Endometrial microvascular endothelial cells (primary cell): ENCODE measurements around the gene DTD1. TPM values are rescaled to one million over a fixed set of nuclear protein-coding genes. Genes with fewer than 3 reads are reported as not detected.

Experiments
- in situ Hi-C: cut with HindIII; loops from 2 replicates; pipeline ENCODE4 v1.10.0; 2017; ENCODE audit warnings: low sequenced_read_pairs, low pct_unique_long_range_greater_than_20kb; ENCODE audit errors: inconsistent ontology term
- total RNA-seq: library from RNA; depleted of rRNA; stranded (reverse); fragments of >200 nt; gene quantifications from one replicate; pipeline ENCODE4 v1.2.3, GENCODE V29; 2015; ENCODE audit errors: inconsistent ontology term

The DTD1 gene
- total RNA-seq, 1 donor from 2014 or later: 69.3 TPM

DNA sequence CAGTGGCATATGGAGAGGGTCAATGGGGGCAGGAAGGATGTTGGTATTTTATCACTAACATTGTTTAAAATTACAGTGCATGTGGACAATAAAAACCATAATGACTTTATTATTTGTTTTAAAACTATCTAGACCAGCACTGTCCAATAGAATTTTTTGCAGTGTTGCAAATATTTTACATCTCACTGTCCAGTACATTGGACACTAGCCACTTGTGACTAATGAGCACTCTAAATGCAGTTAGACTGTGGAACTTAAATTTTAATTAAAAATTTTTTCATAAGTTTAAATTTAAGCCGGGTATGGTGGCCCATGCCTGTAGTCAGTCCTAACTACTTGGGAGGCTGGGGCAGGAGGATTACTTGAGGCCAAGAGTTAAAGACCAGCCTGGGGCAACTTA lies 101.7 kb downstream of the DTD1 start:
- in situ Hi-C loops: no loop called here

DNA sequence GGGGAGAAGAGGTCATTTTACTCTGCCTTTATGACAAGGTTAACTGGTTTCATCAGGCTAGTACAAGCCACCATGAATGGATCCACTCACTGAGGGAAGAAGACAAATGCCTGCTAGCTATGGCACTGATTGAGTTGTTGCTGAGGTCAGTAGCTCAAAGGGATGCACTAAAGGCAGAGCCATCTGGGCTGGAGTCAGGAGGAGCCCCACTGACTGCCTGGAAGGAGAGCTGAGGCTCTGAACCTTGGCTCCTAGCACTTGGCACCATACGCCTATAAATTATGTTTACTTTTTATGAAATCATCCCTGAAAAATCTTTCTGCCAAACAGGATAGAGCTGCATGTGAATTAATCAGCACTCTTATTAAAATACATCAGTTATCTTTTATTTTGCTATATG lies 104.6 kb downstream of the DTD1 start:
- in situ Hi-C loops: no loop called here

DNA sequence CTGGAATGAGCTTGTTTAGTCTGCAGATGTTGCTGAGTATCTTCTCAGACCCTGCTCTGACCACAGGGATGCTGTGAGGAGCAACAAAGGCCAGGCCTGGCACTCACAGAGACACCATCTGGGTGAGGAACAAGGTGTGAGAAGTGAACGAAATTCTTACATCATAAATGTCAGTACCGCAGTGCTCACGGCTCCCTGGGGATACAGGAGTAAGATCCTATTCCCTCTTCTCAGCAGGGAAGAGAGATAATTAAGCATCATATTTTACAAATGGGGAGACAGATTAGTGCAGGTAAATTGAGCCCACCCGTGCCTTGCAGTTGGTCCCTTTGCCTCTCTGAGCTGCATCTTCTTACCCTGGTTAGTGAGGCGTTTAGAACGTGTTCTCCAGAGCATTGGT lies 106.2 kb downstream of the DTD1 start:
- in situ Hi-C loops: no loop called here

DNA sequence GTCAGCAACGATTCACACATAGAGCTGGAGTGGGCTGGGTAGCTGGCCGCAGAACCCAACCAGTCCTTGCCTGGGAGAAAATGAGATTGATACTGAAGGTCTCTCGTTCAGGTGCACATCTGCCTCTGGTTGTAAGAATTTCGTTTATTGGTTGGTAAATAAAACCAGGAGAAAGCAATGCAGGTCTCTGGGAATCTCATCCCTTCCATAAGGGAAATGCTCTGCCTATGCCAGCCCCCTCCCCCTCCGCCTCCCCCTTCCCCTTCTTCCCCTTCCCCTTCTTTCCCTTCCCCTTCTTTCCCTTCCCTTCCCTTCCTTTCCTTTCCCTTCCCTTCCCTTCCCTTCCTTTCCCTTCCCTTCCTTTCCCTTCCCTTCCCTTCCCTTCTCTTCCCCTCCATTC lies 107.3 kb downstream of the DTD1 start:
- in situ Hi-C loops: no loop called here

DNA sequence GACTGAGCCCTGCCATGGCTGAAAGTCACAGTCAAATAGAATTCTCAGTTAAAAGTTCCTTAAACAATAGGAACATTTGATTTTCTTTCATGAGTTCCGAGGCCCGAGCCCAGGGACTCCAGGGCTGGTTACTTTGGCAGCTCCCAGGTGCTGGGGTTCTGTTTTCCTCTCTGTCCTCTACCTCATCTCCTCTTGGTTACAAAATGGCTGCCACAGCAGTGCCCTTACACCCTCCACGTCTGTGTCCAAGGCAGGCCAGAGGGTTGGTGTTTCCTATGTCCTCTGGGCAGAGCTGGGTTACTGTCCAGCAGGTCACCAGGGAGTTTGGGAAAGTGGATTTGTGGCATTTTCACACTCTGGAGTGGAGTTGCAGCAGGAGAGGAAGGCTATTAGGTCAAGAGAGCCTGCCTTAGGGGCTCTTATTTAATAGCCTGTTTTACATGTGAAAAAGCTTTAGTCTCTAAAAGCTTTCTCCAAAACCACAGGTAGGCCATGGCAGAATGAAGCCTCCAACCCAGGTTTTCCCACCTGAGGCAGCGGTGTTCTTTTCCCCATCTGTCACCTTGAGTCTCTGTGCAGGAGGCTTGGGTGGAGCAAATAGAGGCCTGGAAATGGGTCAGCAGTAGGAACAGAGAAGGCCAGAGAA lies 111.0 kb downstream of the DTD1 start:
- in situ Hi-C loops: no loop called here

DNA sequence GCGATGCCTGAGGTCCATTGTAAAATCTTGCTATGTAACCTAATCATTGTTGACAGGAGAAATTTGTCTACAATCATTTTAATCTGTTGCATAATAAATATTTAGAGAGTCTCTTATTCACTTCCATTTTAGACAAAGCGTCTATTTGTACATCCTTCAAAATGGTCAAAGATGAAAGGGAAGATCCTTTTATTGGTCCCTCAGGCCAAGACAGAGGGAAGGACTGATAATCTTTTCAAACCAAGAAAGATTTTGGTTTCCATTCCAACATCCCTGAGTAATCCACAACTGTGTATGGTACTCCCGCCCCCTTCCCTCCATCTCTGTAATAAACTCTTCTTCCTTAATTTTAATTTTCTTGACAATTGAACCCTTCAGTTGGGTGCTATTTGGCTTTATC lies 114.1 kb downstream of the DTD1 start:
- in situ Hi-C loops: no loop called here

DNA sequence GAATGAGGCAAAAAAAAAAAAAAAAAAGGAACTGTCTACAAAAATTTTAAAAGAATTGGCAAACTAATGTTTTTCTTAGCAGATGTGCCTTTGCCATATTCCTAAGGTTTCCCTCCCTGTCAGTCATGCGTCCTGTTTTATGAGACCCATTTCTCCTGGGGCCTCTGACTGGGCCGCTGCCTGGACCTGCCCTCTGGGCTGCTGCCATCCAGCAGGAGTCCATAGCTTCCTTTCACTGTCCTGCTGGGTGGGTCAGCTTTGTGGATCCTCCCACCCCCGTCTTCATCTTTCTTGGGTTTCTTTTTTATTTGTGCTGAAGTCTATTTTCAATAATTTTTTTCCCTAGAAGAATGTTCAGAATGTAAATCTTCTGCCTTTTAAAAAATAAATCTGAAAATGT lies 114.9 kb downstream of the DTD1 start:
- in situ Hi-C loops: no loop called here

DNA sequence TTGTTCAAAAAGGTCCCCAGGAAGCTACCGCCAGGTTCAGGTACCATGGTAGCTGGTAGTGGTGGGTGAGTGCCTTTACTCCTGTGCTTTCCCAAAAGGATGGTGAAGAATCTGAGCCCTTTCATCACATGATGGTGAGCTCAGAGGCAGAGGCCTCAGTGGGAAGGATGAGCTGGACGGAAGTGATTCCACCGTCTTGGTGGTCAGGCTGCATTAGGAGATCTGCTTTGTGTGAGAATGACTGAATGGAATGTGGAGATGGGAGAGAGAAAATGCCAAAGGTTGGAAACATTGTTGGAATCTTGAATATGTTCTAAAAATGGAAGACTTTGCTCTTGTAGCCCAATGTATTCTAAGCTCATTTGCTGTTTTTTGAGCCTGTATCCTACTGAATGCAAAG lies 117.6 kb downstream of the DTD1 start:
- in situ Hi-C loops: no loop called here

DNA sequence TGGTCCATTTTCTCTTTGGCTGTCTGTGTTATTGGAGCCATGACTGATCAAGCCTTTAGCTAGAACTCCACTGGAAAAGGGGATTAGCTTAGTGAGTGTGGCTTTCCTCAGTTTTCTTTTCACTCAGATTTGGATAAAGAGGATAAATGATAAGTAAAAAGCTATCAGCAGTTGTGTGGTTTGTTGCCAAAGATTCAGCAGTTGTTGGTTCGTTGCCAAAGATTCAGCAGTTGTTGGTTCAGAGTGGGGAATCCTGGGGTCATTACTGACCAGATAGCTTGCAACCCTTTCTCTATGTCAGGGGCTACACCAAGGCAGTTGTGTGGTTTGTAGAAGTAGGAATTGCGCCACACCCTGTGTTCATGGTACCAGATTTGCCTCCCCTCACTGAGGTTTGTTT lies 118.1 kb downstream of the DTD1 start:
- in situ Hi-C loops: no loop called here

DNA sequence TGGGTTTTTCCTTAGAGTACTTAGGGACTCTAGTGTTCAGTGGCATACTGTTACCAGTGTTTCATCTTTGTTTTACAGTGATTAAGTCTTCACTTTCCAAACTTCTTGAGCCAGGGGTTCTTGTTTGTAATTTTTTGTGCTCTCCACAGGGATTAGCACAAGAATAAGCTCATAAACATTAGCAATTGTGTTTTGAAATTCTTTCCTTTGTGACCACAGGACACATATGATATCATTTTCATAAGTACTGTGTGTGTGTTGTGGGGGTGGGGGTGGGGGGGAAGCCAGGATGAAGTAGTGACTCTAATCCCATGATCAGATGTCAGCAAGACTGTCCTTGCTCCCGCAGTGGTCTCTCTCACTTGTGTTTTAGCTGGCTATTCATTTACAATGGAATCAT lies 124.3 kb downstream of the DTD1 start:
- in situ Hi-C loops: no loop called here

DNA sequence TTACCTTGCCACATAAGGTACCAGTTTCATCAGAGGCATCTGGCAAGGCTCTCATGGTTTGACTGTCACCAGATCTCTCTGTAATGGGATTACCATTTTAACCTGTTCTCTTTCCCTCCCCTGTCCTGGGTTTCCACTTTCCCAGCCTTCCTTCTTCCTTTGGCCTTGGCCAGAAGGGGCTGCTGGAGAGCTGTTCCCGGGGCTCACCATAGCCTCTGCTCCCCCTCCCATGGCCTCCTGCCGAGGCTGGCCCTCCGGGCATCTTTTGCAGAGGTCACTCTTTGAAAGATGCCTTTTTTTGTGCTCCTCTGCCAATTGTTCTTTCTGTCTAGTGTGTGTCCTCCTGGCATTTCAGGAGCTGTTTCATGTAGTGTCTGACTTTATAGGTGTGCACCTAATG lies 125.0 kb downstream of the DTD1 start:
- in situ Hi-C loops: no loop called here

DNA sequence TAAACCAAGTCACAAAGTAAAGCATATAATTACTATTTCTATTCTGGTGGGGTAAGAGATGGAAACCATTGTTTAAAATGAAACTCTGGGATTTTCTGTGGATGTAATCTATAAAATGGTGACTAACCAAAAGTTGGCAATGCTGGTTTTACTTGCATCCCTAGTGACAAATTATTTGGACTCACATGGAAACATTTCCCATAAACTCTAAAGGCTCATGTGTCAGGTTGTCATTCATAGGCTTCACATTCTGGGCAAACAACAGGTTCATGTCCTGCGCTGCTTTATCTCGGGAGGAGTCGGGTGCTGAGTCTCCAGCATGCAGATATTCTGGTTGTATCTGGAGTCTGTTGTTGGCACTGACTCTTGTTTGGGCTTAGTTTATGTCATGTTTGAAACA lies 127.7 kb downstream of the DTD1 start:
- in situ Hi-C loops: no loop called here

DNA sequence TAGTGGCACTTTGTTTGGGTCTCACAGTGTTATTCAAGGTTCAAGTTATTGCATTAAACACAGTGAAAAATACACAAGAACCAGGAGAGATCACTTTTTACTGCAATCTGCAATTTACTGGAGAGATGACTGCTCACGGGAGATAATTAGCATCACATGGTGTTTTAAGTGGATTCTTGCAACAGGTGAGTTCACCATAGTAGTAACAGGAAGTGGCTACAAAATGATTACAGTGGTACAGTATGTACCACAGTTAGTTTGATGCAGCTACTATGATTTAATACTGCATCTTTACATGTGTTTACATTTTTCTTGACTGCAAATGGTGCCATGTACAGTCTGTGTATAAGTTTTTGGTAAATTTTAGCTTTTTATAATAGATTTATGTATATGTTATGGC lies 129.2 kb downstream of the DTD1 start:
- in situ Hi-C loops: no loop called here

DNA sequence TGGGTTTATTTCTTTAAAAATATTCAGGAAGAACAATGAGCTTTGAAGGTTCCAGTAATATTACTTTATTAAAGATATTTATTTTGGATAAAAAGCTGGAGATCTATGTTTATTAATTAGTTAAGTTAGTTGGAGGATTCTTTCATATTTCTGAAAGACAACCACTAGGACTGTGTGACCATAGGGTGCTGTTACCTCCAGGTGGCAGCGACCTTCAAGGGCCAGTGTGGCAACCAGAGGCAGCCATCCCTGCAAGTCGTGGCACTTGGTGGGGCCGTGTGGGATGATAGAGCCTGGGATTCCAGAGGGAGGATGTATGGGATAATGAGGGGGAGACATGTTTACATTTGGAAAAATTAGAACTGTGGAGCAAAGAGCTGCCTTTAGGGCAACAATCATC lies 130.3 kb downstream of the DTD1 start:
- in situ Hi-C loops: no loop called here

DNA sequence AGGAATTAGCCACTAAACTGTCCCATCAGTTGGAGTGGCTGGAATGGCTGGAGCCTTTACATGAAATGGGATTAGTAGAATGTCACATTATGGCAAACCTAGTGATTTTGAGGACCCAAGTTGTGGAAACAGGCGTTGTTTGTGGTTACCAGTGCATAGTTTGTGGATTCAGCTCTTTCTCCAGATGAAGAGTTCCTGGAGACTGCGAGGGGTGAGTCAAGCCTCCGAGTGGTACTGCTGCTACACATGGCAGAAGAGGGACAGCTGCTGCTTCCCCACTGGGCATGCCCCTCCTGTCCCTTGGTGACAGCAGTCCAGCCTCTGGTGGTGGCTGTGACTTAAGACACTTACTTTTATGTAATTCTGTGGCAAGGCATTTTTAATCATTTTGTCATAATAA lies 131.6 kb downstream of the DTD1 start:
- in situ Hi-C loops: no loop called here

DNA sequence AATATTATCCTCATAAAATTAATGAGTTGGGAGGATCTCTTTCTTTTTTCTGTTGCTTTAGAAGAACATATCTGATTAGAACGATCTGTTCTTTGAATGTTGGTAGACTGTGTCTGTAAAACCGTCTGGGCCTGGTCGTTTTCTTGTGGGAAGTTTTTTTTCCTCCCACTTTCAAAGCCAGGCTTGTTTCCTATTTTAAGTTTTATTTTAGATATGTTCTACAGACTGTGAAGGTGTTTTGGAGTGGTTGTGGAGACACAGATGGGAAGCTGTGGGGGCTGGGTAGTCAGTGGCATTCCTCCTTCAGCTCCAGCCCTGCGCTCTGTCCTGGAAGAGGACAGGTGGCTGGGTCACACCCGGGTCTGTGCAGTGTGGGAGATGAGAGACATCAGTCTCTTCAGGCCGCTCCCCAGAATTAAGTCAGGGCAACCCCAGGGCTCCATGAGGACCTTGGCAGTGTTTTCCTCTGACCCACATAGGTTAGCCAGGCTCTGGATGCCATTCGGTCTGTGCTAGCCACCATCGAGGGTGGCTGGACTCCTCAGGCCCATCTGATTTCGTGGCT lies 133.8 kb downstream of the DTD1 start:
- in situ Hi-C loops: no loop called here

DNA sequence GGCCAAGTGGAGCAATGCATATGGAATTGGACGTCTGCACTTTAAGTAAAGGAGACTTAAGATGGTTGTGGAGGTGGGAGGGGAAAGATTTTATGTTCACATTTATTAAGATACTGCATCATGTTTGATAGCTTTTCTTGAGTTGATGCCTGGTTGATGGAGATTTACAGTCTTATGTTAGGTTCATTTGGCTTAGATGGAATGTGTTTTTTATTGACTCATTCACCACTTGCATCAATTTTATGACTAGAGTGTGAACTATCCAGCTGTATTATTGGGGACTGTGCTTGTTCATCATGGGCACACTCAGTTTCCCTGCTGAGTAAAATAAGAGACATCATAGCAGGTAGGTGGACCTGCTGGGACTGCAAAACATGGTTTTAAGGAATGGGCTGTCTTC lies 134.5 kb downstream of the DTD1 start:
- in situ Hi-C loops: no loop called here

DNA sequence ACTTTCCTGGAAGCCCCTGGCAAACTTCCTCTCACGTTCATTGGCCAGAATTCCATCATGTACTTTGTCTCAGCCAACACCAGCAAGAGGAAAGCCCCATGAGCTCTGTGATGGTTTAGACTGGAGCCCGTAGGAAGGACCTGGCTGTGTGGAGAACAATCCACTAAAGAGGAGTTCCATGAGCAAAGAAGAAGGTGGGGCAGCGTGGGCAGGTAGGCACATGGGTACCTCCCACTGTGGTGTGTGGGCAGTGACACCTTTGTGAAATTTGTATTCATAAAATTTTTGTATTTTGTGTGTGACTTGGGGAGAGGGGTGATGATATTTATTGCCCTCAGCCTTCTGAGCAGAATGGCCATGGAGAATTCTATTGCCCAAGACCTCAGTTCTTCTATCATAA lies 136.2 kb downstream of the DTD1 start:
- in situ Hi-C loops: no loop called here

DNA sequence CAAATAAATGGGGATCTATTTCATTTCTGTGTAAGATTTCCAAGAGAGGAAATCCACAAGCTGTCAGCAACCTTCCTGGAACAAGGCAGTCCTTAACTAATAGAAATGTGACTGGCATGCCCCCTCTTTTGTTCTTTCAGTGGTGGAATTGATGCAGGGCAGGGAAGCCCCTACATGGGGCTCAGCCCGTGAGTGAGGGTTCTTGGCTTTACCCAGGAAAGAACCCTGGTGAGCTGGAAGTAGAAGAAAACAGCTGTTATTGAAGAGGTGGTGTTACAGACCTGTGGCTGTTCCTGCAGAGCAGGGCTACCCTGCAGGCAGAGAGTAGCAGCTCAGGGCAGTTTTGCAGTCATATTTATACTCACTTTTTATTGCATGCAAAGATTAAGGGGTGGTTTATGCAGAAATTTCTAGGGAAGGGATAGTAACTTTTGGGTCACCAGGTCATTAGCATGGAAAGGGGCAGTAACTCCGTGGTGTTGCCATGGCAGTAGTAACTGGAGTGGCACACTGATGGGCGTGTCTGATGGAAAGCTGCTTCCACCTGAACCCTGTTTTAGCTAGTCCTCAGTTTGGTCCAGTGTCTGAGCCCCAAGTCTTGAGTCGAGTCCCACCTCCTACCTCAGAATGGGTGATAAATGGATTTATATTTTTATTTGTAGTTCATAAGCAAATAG lies 137.1 kb downstream of the DTD1 start:
- in situ Hi-C loops: no loop called here

DNA sequence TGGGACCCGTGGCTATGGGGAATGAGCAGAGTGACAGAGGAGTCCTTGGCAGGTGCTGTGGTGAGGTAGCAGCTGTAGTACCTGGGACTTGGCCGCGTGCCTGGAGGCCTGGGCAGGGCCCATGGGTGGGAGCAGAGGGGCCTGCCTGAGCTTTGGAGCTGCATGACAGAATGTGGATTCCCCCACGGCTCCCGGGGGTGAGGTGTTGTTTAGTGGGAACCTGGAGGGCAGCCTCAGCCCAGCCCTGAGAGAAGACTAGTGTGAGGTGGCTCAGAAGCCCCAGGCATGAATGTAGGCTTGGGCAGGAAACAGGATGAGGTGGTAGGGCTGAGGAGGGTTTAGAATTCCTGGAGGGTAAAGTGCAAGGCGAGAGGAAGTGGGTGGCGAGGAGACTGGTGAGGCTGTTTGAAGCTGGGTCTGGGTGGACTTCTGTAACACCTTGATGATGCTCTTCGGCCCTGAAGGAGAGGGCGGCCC lies 139.2 kb downstream of the DTD1 start:
- in situ Hi-C loops: no loop called here
